ENCODE data around the gene SLC22A23.

SLC22A23 gene

GRCh38 chr6:3280866-3281465 is 175.9 kb downstream of the SLC22A23 start:
- ATAC-seq: no peak

GRCh38 chr6:3280091-3280490 is 176.8 kb downstream of the SLC22A23 start:
- no peak for ATAC-seq

- no peak for ATAC-seq
These were observed 178.2 kb downstream of the SLC22A23 start for GRCh38 chr6:3278691-3279090.

- ATAC-seq: no peak
These were observed 178.9 kb downstream of the SLC22A23 start for GRCh38 chr6:3277851-3278416.

- ATAC-seq: no peak
These were observed 179.6 kb downstream of the SLC22A23 start for GRCh38 chr6:3277251-3277650.

- ATAC-seq: no peak
These were observed 180.4 kb downstream of the SLC22A23 start for GRCh38 chr6:3276174-3277167.

GRCh38 chr6:3273707-3274521 is 182.9 kb downstream of the SLC22A23 start:
- no peak for ATAC-seq

GRCh38 chr6:3272911-3273547 is 183.8 kb downstream of the SLC22A23 start:
- no peak for ATAC-seq

- ATAC-seq: no peak
These were observed 185.1 kb downstream of the SLC22A23 start for GRCh38 chr6:3271756-3272155.

- no peak for ATAC-seq
These were observed 186.6 kb downstream of the SLC22A23 start for GRCh38 chr6:3270258-3270657.

GRCh38 chr6:3269281-3269975 is 187.4 kb downstream of the SLC22A23 start:
- ATAC-seq: peak in 1 of 2 donors; percentile 36

GRCh38 chr6:3268680-3269079 is 188.2 kb downstream of the SLC22A23 start:
- no peak for ATAC-seq

GRCh38 chr6:3267162-3267561 is 189.7 kb downstream of the SLC22A23 start:
- no peak for ATAC-seq

- ATAC-seq: no peak
These were observed 190.7 kb downstream of the SLC22A23 start for GRCh38 chr6:3266170-3266569.

GRCh38 chr6:3265671-3266070 is 191.2 kb downstream of the SLC22A23 start:
- ATAC-seq: no peak

- ATAC-seq: no peak
These were observed 192.5 kb downstream of the SLC22A23 start for GRCh38 chr6:3264356-3264755.

GRCh38 chr6:3263096-3263495 is 193.8 kb downstream of the SLC22A23 start:
- no peak for ATAC-seq

- ATAC-seq: no peak
These were observed 194.9 kb downstream of the SLC22A23 start for GRCh38 chr6:3261921-3262320.

- no peak for ATAC-seq
These were observed 195.4 kb downstream of the SLC22A23 start for GRCh38 chr6:3261518-3261820.

- no peak for ATAC-seq
These were observed 195.9 kb downstream of the SLC22A23 start for GRCh38 chr6:3260772-3261517.

GRCh38 chr6:3260296-3260695 is 196.6 kb downstream of the SLC22A23 start:
- no peak for ATAC-seq

Data from activated CD4-positive, CD25-positive, alpha-beta regulatory T cell treated with anti-CD3 and anti-CD28 coated beads, Interleukin-2, amount 50 U/mL, for 24 hours (primary cell).